GM15510 (cell line): ENCODE data around the gene KIF5C.

ENCODE experiments used
- POLR2A ChIP-seq: IDR thresholded peaks from 3 replicates; pipeline ENCODE4 v1.6.1; 2011; ENCODE audit warnings: borderline replicate concordance; ENCODE audit not compliant: insufficient read length; ENCODE audit errors: extremely low read depth

The KIF5C gene

DNA sequence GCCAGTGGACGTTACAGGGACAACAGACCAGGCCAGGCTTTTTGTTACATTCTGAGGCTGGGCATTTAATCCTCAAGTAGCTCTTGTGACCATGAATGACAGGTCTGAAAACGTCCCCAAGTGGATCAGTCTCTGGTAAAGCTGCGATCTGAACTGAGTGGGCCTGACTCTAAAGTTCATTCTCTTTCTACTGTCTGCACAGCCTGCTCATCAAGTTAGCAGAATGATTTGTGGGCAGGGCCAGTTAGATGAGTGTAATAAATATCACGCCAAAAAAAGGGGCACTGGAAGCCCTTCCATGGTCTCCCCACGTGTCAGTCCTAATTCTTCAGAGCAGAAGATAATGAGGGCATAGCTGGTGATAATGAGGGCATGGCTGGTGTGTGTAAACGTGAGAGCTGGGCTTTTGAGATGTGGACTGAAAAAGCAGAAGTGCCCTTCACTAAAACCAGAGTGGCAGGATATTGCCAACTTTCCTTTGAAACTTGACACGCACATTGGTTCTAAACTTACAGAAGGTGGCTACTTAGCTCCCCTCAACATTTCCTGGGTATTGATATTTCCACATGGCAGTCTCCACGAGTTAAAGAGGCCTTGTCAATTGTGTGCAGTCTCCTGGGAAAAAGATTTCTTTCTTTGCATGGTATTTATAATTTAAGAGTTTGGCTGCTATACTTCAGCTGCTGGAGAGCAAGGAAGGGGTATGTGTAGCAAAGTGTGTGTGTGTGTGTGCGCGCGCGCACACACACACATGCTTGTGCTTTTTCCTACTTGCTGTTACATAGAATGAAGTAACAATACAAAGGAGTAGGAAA lies 90.8 kb downstream of the KIF5C start:
- no peak for TF ChIP-seq POLR2A

- TF ChIP-seq POLR2A, result no peak
Measured at GRCh38 chr2:148966438-148966758, 91.4 kb downstream of the KIF5C start.

DNA sequence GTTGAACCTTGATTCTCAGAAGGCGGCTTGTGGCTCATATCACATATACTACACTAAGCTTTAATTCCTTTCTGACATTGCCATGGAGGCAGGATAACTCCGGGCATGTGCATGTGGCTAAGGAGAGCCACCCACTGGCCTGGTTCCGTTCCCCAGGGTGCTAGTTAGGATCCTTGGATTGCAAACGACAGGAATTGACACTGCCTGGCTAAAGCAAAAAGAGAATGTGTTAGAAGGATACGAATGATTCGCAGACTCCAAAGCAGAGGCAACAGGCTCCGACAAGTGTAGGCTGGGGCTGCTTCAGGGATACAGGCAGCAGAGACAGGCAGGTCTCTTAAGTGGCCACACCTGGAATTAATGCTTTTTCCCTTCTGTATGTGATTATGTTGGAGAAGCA lies 92.0 kb downstream of the KIF5C start:
- TF ChIP-seq POLR2A, result no peak

- TF ChIP-seq POLR2A, result no peak
Measured at GRCh38 chr2:148967578-148967977, 92.6 kb downstream of the KIF5C start.

GRCh38 chr2:148968301-148968700 lies 93.3 kb downstream of the KIF5C start:
- TF ChIP-seq POLR2A, result no peak

DNA sequence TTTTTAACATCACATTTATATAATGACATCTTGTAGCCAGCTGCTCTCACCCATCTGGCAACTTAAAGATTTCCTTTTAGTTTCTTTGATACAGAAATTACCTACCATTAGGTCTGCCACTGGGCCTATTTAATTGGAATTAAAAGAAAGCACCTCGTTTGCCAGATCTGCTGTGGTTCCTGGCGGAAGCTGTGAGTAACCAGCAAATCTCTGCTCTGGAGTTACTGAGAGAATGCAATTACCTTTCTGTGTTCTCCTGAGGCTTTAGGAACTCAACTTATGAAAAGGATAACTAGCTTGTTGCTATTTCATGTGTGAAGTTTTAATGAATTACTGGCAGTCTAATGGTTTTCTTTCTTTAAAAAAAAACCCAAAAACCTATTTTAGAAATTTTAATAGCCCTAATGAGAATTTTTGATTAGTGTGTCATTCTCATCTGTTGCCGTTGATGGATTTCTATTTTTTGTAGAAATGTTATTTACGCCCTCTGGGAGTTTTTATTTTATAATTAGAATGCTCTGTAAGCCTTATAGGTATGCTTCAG lies 93.8 kb downstream of the KIF5C start:
- no peak for TF ChIP-seq POLR2A

DNA sequence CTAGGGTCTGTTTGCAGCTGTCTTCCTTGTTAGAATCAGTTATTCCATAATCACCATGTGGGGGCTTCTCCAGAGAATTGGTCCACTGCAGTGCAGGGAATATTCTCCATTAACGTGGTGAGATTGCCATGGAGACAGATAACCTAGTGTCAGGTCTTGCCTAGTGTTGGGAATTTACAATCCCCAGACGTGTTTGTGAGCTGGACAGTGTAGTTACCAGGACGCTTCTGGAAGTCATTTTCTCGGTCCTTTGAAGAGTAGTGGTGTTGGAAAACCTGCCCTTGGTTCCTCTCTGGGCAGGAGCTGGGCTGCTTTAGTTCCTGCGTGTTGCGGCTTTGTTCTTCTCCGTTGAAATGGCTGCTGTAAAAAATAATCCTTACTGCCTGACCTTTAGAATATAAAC lies 94.6 kb downstream of the KIF5C start:
- TF ChIP-seq POLR2A, result no peak

GRCh38 chr2:148970385-148970784 lies 95.4 kb downstream of the KIF5C start:
- TF ChIP-seq POLR2A, result no peak

DNA sequence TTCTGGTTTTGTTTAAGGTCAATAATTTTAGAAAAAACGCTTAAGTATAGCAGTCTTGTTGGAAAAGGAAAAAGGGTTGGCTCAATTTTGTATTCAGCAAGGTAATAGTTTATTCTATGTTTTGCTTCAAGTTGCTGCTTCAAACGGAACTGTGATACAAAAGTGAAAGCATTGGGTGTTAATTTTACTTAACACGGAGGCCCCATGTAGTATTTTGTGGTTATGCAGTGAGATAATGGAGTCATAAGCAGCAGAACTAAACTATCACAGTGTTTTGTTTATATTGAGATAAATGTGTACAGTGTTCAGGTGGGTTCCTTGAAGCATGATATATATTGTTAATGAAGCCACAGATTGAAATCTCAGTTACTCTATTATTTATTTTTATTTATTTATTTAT lies 96.5 kb downstream of the KIF5C start:
- no peak for TF ChIP-seq POLR2A

- no peak for TF ChIP-seq POLR2A
Measured at GRCh38 chr2:148974095-148974494, 99.1 kb downstream of the KIF5C start.

DNA sequence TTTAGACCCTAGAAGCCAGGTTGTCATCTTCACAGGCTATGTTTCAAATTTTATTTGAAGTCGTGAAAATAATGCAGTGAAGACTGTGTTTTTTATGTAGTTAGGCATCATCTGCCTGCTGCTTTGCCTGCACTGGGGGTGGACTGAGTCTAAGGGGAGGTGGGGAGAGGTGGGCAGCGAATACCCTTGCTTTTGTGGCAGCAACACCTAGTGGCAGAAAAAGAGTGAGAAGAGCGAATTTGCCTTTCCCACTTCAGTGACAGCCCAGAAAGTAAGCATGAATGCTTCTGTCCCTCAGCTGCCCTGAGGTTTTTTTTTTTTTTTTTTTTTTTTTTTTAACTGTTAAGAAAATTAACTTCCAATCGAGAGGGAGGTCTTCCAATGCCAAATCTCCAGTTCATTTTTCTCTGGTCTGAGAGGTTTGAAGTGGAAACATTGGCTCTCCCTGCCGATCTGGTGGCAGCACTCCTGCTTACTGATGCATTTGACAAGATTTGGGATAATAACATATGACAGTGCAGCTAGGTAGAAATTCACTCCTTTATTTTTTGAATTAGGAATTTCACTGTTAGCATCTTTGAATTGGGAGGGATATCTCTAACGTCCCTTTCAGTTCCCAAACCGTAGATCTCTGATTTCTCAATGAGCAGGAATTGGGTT lies 103.1 kb downstream of the KIF5C start:
- no peak for TF ChIP-seq POLR2A

DNA sequence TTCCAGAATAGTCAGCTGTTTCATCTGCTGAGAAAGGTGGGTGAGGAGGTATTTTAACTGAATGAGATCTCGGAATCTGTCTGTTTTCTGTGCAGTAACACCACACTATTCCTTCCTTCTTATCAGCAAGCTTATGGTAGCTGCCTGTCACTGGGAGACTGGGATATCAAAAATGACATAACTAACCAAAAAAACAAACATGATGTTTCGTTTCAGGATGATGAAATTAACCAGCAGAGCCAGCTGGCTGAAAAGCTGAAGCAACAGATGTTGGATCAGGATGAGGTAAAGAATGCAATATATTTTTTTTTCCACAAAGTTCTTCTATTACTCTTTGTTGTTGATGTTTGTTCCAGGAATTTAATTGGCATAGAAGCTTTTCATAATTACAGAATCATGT lies 103.7 kb downstream of the KIF5C start:
- no peak for TF ChIP-seq POLR2A

DNA sequence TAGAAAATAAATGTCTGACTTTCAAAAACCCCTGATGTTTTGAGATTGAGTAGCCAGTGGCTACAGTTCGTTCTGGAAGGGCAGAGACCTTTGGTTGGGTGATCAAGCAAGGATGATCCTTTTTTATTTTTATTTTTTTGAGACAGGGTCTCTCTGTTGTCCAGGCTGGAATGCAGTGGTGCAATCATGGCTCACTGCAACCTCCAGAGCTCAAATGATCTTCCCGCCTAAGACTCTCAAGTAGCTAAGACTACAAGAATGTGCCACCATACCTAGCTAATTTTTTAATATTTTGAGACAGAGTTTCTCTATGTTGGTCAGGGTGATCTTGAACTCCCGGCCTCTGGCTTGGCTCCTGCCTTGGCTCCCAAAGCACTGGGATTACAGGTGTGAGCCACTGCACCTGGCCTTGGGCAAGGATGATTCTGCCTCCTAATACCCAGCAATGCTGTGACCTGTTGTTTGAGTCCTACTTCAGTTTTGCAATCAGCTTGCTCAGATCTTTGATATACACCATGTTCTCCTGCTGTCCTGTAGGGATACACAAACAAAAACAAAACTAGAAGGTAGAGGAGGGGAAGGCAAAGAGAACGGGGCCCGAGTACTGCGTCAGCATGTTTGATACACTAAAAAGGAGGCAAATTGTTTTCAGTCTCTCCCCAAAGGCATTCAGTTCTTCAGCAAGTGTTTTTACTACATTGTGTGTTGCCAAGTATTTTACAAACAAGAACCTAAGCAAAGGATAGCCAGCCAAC lies 104.3 kb downstream of the KIF5C start:
- no peak for TF ChIP-seq POLR2A

DNA sequence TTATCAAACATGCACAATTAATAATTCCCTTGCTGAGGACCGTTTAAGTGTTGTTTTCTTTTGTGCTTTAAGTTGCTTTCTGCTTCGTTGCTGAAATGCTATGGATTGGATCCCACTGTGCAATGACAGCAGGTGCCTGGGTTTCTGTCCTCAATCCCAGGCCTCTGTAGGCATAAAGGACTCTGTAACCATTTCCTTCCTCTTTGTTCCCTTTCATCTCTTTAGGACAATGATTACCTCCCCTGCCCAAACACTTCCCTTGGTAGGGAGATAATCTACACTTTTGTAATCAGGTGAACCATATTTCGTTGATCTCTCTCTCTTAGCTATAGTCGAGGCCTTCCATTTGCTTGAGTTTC lies 104.9 kb downstream of the KIF5C start:
- no peak for TF ChIP-seq POLR2A

GRCh38 chr2:148981324-148981723 lies 106.3 kb downstream of the KIF5C start:
- TF ChIP-seq POLR2A, result no peak
